Activated CD4-positive, alpha-beta memory T cell treated with anti-CD3 and anti-CD28 coated beads for 36 hours (primary cell): Measurements from ENCODE around the gene CCDC171. TPM values are rescaled to one million over a fixed set of nuclear protein-coding genes. Genes with fewer than 3 reads are reported as not detected.
"Not testable (repeated sequence)": the region's sequence is repeated elsewhere in the genome, so short reads cannot be mapped to it uniquely, and the experiment has no call there.

Experiments used
- CTCF ChIA-PET: fragments of 350-600 bp; sonication (Branson Sonifier 250); formaldehyde crosslinking; loops from one replicate; lab custom pipeline; 2021; ENCODE audit warnings: antibody characterized with exemption, inconsistent platforms; lab: Charles Lee
- POLR2A ChIA-PET: fragments of 350-600 bp; sonication (Branson Sonifier 250); formaldehyde crosslinking; loops from one replicate; lab custom pipeline; 2021; ENCODE audit warnings: antibody characterized with exemption; lab: Charles Lee
- DNase-seq: peaks from one replicate; pipeline ENCODE4 v3.0.0-alpha.2; 2020
- H3K27ac Mint-ChIP-seq: one replicate; pipeline ENCODE4 v1.8.0; 2021; ENCODE audit warnings: mixed read lengths
- H3K27me3 Mint-ChIP-seq: one replicate; pipeline ENCODE4 v1.8.0; 2021; ENCODE audit warnings: mixed read lengths
- H3K36me3 Mint-ChIP-seq: one replicate; pipeline ENCODE4 v1.8.0; 2021; ENCODE audit warnings: mixed read lengths
- H3K4me1 Mint-ChIP-seq: one replicate; pipeline ENCODE4 v1.8.0; 2021; ENCODE audit warnings: low read depth, mixed read lengths
- H3K4me3 Mint-ChIP-seq: one replicate; pipeline ENCODE4 v1.8.0; 2021; ENCODE audit warnings: mild to moderate bottlenecking, mixed read lengths
- H3K9me3 Mint-ChIP-seq: one replicate; pipeline ENCODE4 v1.8.0; 2021; ENCODE audit warnings: mixed read lengths
- intact Hi-C: fragments of 100-400 bp; cut with micrococcal nuclease; formaldehyde crosslinking; loops from one replicate; pipeline ENCODE4 v1.15.1; 2023
- total RNA-seq, 2 experiments: library from RNA; stranded (reverse); gene quantifications; one replicate each; pipeline ENCODE4 v1.2.3, GENCODE V29; 2021

Gene CCDC171
- total RNA-seq, 2 experiments from 2014 or later: 2.5 to 2.7 TPM

DNA sequence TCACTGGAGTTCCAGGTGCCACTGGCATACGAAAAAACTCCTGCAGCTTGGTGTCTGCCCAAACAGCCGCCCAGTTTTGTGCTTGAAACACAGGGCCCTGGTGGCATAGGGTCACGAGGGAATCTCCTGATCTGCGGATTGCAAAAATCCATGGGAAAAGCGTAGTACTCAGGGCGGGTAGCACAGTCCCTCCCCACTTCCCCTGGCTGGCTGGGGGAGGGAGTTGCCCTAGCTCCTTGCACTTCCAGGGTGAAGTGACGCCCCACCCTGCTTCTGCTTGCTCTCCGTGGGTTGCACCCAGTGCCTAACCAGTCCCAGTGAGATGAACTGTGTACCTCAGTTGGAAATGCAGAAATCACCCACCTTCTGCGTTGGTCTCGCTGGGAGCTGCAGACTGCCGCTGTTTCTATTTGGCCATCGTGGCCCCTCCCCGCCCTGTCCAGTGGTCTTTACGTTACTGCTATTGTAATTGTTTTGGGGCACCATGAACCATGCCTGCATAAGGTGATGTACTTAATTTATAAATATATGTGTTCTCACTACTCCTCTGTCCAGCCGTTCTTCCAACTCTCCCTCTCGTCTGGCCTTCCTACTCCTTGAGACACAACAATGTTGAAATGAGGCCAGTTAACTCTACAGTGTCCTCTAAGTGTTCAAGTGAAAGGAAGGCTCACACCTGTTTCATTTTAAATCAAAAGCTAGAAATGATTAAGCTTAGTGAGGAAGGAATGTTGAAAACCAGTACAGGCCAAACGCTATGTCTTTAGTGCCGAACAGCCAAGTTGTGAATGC, 65.9 kb downstream of the CCDC171 start:
- no peaks in the 10 kb centered on the region for H3K36me3 Mint-ChIP-seq
- DNase-seq: no peak
- no peaks in the 10 kb centered on the region for H3K27me3 Mint-ChIP-seq
- no peaks in the 10 kb centered on the region for H3K9me3 Mint-ChIP-seq
- H3K27ac Mint-ChIP-seq: no peak overlapping the region
- intact Hi-C loops: no loop called here
- H3K4me1 Mint-ChIP-seq: no peaks in the 10 kb centered on the region
- POLR2A ChIA-PET: no interaction called here
- CTCF ChIA-PET: interaction anchor here (0.6 kb wide), 1 partner anchor 406 kb away, joined by 3 read pairs; no protein-coding TSS in a partner anchor
- no peak overlapping the region for H3K4me3 Mint-ChIP-seq

DNA sequence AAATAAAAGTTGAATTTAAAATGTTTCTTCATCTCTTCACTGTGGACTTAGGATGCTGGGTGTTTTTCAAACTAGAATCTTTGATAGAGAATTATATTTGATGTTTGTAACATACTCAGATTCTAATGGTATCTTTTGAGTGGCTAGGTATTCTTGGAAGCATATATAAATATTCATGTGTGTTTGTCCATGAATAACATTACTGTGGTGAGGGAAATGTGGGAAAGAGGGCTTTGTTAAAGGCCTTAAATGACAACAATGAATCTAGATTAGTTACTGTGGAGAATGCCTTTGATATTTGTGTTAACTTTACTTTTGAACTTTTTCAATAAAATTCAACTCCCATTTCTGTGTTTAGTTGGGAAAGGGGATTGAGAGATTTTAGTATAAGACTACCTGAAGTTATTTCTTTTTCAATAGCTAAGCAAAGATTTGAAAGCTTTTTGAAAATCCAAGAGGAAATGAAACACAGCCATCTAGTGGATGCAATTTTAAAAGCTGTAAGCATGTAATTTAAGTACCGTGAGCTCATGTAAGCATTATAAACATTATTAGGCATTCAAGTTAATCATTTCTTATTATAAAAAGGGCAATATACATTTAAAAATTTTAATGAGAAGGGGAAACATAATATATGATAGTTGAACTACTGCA, 69.6 kb downstream of the CCDC171 start:
- intact Hi-C loops: no loop called here
- peaks cover 5% of the 10 kb centered on the region for H3K36me3 Mint-ChIP-seq
- no peak overlapping the region for H3K27ac Mint-ChIP-seq
- DNase-seq: no peak
- H3K9me3 Mint-ChIP-seq: peaks cover 3% of the 10 kb centered on the region
- no peaks in the 10 kb centered on the region for H3K4me1 Mint-ChIP-seq
- ChIA-PET POLR2A (no interaction called here), CTCF (no interaction called here)
- no peak overlapping the region for H3K4me3 Mint-ChIP-seq
- no peaks in the 10 kb centered on the region for H3K27me3 Mint-ChIP-seq

DNA sequence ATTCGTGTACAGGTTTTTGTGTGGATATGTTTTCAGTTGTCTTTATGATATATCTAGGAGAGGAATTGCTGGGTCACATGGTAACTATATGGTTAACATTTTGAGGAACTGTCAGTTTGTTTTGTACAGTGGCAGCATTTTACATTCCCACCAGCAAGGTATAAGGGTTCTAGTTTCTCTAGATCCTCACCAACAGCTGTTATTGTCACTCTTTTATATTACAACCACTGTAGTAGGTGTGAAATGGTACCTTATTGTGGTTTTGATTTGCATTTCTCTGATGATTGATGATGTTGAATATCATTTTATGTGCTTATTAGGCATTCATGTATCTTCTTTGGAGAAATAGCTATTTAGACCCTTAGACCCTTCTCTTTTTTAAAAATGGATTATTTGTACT, 82.9 kb downstream of the CCDC171 start:
- Mint-ChIP-seq H3K27me3 (no peaks in the 10 kb centered on the region), H3K9me3 (no peaks in the 10 kb centered on the region), H3K36me3 (no peaks in the 10 kb centered on the region), H3K4me3 (no peak overlapping the region), H3K27ac (no peak overlapping the region), H3K4me1 (no peaks in the 10 kb centered on the region)
- DNase-seq: no peak
- POLR2A ChIA-PET: no interaction called here
- intact Hi-C loops: no loop called here
- CTCF ChIA-PET: no interaction called here

DNA sequence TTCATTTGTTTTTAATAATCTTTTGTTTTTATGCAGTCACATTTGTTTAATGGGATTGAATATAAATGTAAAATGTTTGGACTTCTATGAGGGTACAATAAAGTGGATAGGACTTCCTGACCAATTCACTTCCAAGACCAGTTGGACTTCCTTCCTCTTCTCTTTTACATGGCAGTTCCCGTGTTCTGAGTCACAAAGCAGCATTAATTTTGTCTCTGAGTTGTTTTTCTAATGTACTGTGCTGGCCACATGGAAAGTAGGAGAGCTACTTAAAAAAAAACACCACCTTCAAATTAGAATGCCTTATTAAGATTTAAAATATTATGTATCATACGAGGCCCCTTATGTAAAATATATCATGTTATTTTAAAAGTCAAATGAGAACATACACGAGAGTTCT, 87.3 kb downstream of the CCDC171 start:
- Mint-ChIP-seq H3K36me3 (no peaks in the 10 kb centered on the region), H3K4me1 (no peaks in the 10 kb centered on the region), H3K27ac (no peak overlapping the region), H3K9me3 (no peaks in the 10 kb centered on the region), H3K4me3 (no peak overlapping the region), H3K27me3 (no peaks in the 10 kb centered on the region)
- DNase-seq: no peak
- ChIA-PET CTCF (no interaction called here), POLR2A (no interaction called here)
- intact Hi-C loops: no loop called here

DNA sequence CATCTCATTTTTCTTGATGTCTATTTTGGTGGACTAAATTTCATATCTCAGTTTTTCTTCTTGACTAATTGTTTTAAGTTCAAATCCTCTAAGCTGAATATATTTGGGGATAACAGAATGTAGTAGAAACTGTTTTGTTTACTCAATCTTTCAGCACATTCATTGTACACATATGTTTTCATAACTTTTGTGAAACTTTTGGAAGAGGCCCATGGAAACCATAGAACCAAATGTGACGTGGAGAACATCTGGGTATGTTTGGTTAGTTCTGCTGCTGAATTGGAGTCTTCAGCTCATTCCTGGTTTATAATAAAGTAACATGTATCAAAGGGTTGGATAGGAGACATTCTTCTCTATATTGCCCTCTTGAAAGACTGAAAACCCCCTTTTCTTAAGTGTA, 88.4 kb downstream of the CCDC171 start:
- Mint-ChIP-seq H3K9me3 (no peaks in the 10 kb centered on the region), H3K4me3 (no peak overlapping the region), H3K4me1 (no peaks in the 10 kb centered on the region), H3K36me3 (no peaks in the 10 kb centered on the region), H3K27ac (no peak overlapping the region), H3K27me3 (peaks cover 5% of the 10 kb centered on the region)
- intact Hi-C loops: no loop called here
- DNase-seq: no peak
- CTCF ChIA-PET: interaction anchor here (1.0 to 1.4 kb wide), 2 partner anchors 26 to 127 kb away, joined by 3 to 5 read pairs; no protein-coding TSS in a partner anchor
- POLR2A ChIA-PET: no interaction called here

DNA sequence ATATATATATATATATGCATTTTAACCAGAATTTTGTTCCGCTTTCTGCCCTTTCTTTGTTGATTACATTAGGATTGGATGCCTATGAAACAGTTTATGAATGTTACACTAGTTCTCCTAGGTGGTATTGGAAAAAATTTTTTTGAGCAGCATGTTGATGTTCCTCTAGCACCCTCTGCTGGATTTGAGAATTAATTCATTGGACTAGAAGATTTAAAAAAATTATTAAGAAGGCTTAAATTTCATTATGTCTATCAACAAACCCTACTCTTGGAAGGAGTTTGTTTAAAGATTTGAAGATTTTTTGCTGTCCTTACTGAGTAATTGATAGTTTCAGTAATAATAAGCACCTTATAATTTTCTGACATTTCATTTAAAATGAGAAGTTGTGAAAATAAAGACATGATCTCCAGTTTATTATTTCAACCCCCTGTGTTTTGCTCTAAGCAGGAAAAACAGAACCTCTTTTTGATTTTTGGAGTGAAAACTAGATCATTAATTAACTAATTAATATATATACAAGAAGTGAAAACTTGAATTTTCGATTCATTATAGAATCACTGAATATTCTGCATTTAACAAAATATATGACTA, 89.6 kb downstream of the CCDC171 start:
- H3K27ac Mint-ChIP-seq: no peak overlapping the region
- POLR2A ChIA-PET: no interaction called here
- peaks cover 5% of the 10 kb centered on the region for H3K27me3 Mint-ChIP-seq
- no peaks in the 10 kb centered on the region for H3K4me1 Mint-ChIP-seq
- H3K9me3 Mint-ChIP-seq: no peaks in the 10 kb centered on the region
- no peaks in the 10 kb centered on the region for H3K36me3 Mint-ChIP-seq
- DNase-seq: no peak
- intact Hi-C loops: loop anchor here (1.0 kb wide), 1 partner anchor 90 kb away; no protein-coding TSS in a partner anchor
- no peak overlapping the region for H3K4me3 Mint-ChIP-seq
- CTCF ChIA-PET: interaction anchor here (0.7 to 1.4 kb wide), 4 partner anchors 27 to 432 kb away, joined by 3 to 5 read pairs (median 3); no protein-coding TSS in a partner anchor

DNA sequence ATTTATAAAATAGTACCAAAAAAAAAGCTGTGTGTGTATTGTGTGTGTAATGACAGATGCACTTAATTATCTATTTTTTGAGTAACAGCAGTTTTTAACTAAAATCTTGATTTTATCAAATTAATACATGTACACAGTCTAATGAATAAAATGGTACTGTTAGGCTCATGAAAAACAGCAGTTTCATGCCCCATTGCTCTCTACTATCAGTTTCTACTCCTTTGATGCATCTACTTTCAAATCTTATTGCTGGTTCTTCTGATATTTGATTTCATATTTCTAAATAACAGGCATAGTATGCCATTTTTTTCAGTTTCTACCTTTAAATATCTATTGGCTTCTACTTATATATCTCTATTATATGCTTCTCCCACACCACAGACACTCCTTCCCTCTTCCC, 117.4 kb downstream of the CCDC171 start:
- Mint-ChIP-seq H3K36me3 (peaks cover 4% of the 10 kb centered on the region), H3K4me3 (no peak overlapping the region), H3K9me3 (peaks cover 12% of the 10 kb centered on the region), H3K4me1 (no peaks in the 10 kb centered on the region), H3K27me3 (no peaks in the 10 kb centered on the region), H3K27ac (no peak overlapping the region)
- POLR2A ChIA-PET: no interaction called here
- intact Hi-C loops: no loop called here
- no peak for DNase-seq
- CTCF ChIA-PET: interaction anchor here (0.7 kb wide), 1 partner anchor 140 kb away, joined by 3 read pairs; no protein-coding TSS in a partner anchor

DNA sequence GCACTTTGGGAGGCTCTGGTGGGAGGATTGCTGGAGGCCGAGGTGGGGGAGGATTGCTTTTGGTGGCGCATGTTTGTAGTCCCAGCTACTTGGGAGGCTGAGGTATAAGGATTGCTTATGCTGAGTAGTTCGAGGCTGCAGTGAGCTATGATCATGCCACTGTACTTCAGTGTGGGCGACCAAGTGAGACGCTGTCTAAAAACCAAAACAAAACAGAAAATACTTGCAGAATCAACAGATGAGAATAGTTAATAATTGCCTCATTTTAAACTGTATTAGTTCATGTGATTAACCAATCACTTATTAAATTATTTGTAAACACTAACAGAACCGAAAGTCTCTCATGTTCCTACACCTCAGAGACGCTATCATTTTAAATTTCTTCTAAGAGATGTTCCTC, 118.1 kb downstream of the CCDC171 start:
- Mint-ChIP-seq H3K27me3 (no peaks in the 10 kb centered on the region), H3K4me3 (no peak overlapping the region), H3K9me3 (peaks cover 12% of the 10 kb centered on the region), H3K4me1 (no peaks in the 10 kb centered on the region), H3K36me3 (peaks cover 4% of the 10 kb centered on the region), H3K27ac (no peak overlapping the region)
- DNase-seq: no peak
- ChIA-PET CTCF (interaction anchor here (0.7 kb wide), 1 partner anchor 139 kb away, joined by 3 read pairs; no protein-coding TSS in a partner anchor), POLR2A (no interaction called here)
- intact Hi-C loops: no loop called here

DNA sequence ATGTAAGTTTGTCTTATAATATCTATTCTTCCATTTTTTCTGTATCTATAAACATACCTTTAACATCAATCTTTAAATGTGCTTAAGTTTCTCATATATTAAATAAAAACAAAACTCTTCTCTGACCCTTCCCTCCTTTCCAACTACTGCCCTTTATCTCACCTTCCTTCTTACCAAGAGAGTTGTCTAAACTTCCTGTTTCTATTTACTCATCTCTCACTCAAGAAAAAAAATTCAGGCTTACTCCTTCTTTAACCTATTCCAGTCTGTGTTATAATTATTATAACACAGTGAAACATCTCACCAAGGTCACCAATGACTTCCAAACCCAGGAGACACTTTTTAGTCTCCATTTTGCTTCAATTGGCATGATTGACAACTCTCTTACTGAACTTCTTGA, 140.9 kb downstream of the CCDC171 start:
- Mint-ChIP-seq H3K9me3 (peaks cover 2% of the 10 kb centered on the region), H3K4me1 (no peaks in the 10 kb centered on the region), H3K27ac (no peak overlapping the region), H3K36me3 (no peaks in the 10 kb centered on the region), H3K4me3 (no peak overlapping the region), H3K27me3 (no peaks in the 10 kb centered on the region)
- POLR2A ChIA-PET: no interaction called here
- CTCF ChIA-PET: no interaction called here
- intact Hi-C loops: no loop called here
- no peak for DNase-seq

DNA sequence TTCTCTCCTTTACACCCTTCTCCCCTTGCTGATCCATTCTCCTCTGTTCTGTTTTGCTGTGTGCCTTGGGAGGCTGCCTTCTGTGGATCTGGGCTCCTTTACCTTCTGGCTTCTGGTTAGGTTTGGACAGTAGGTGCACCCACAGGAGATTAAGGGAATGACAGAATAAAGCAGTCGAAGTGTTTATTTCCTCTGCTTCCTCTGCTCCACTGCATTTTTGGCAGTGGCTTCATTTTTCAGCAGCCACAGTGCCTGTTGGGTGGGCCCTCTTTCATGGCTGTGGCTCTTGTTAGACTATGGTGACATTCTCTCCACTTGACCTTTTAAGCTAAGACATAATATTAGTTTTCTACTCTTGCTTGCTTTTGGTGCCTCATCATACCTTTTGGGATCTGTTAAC, 144.1 kb downstream of the CCDC171 start:
- CTCF ChIA-PET: no interaction called here
- Mint-ChIP-seq H3K4me3 (no peak overlapping the region), H3K4me1 (no peaks in the 10 kb centered on the region)

DNA sequence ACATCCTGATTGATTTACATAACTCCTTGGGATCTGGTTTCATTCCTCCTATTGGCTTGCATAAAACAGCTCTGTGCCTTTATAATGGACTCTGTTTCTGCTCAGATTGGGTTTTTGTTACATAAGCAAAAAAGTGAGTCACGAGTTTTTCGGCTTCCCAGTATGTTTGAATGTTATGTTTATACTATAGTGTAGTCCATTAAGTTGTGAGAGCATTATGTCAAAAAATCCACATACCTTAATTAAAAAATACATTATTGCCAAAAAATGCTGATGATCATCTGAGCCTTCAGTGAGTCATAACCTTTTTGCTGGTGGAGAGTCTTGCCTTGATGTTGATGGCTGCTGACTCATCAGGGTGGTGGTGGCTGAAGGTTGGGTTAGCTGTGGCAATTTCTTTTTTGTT, 144.6 kb downstream of the CCDC171 start:
- H3K9me3 Mint-ChIP-seq: no peaks in the 10 kb centered on the region

More for the DNA sequence above, 144.1 kb downstream of the CCDC171 start:
- intact Hi-C loops: no loop called here
- no peaks in the 10 kb centered on the region for H3K27me3 Mint-ChIP-seq
- no peaks in the 10 kb centered on the region for H3K36me3 Mint-ChIP-seq
- no peaks in the 10 kb centered on the region for H3K9me3 Mint-ChIP-seq
- POLR2A ChIA-PET: no interaction called here
- H3K27ac Mint-ChIP-seq: no peak overlapping the region
- DNase-seq: no peak

DNA sequence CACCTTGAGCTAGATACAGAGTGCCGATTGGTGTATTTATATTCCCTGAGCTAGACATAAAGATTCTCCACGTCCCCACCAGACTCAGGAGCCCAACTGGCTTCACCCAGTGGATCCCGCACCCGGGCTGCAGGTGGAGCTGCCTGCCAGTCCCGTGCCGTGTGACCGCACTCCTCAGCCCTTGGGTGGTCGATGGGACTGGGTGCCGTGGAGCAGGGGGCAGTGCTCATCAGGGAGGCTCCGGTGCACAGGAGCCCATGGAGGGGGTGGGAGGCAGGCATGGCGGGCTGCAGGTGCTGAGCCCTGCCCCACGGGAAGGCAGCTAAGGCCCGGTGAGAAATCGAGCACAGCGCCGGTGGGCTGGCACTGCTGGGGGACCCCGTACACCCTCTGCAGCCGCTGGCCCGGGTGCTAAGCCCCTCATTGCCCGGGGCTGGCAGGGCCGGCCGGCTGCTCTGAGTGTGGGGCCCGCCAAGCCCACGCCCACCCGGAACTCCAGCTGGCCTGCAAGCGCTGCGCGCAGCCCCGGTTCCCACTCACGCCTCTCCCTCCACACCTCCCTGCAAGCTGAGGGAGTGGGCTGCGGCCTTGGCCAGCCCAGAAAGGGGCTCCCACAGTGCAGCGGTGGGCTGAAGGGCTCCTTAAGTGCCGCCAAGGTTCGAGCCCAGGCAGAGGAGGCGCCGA, 147.2 kb downstream of the CCDC171 start:
- POLR2A ChIA-PET, H3K27me3 Mint-ChIP-seq, H3K27ac Mint-ChIP-seq, H3K36me3 Mint-ChIP-seq, CTCF ChIA-PET, intact Hi-C loops, H3K4me1 Mint-ChIP-seq, H3K9me3 Mint-ChIP-seq, H3K4me3 Mint-ChIP-seq, DNase-seq: not testable (repeated sequence)

More for the DNA sequence above, 144.6 kb downstream of the CCDC171 start:
- DNase-seq: no peak
- intact Hi-C loops: no loop called here
- H3K27me3 Mint-ChIP-seq: no peaks in the 10 kb centered on the region
- no peak overlapping the region for H3K27ac Mint-ChIP-seq
- CTCF ChIA-PET: no interaction called here
- H3K4me1 Mint-ChIP-seq: no peaks in the 10 kb centered on the region
- POLR2A ChIA-PET: no interaction called here
- H3K36me3 Mint-ChIP-seq: no peaks in the 10 kb centered on the region
- H3K4me3 Mint-ChIP-seq: no peak overlapping the region
